NOMO-1 treated with dmso at 0.1 percent for 144 hours (cell line): ENCODE data around the gene BRINP1.
"Not testable (repeated sequence)": the region's sequence is repeated elsewhere in the genome, so short reads cannot be mapped to it uniquely, and the experiment has no call there.

Experiments
- DNase-seq: peaks from one replicate; lab custom pipeline; 2025; ENCODE audit not compliant: unreplicated experiment; lab: John Stamatoyannopoulos, UW

The BRINP1 gene

GRCh38 chr9:119215651-119216050, 153.6 kb downstream of the BRINP1 start:
- DNase-seq: no peak

DNA sequence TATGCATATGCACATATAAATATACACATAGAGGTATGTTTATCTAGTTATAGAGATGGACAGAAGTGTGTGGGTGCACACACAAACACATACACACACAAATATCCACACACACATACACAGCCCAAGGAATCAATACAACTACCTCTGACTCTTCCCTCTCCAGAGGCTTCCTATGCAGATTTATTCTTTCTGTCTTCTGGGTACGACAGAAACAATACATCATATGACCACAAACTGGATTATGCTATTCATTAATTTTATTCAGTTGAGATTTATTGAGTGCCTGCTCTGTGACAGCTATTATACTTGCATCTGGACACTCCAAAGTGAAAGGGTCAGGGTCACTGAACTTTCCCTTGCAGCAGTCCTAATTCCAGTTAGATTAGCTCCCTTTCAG, 155.8 kb downstream of the BRINP1 start:
- DNase-seq: no peak

DNA sequence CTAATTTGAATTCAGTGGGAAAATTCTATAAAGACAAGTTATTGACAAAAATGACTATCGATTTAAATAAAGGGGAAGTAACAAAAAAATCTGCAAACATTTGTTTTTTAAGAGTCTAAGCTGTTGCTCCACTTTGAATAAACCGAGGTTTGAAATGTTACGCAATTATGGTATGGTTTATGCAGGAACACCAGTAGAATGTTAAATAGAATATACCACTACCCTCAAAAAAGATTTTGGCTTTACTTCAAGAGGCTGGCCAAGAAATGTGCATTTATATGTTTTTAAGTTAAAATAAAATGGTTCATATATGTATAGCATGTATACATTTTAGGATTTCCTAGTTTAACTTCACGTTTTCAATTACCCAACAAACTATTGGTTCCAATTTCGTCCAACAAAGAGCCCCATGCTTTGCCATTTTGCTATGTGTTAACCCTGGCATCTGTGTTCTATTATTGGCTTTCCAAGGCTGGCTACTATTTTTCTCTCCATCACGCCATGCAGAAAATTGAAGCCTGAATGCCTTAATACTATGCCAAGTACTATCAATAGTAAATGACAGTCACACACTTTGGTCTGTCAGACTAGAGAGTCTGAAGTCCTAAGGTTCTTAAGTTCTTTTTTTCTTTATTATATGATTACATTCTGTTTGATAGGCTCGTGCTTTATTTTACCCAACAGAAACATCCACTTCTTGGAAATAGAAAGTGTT, 171.2 kb downstream of the BRINP1 start:
- no peak for DNase-seq

- DNase-seq: no peak
These were observed 173.7 kb downstream of the BRINP1 start for GRCh38 chr9:119195521-119195920.

DNA sequence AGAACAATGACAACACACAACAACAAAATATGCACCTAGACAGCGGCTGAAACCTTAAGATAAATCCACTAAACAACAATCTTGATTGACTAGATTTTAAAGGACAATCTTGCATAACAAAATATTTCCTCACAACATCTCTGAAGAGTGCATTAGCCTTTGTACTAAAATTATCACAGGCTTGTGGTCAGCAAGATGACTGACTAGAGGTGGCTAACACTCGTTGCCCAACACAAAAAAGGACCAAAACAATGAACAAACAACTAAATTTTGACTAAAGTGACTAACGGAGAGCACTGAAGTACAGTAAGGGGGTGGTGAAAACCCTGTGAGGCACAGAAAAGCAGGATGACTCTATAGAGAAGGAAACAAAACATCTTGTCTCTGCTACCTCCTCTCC, 183.9 kb downstream of the BRINP1 start:
- DNase-seq: no peak

DNA sequence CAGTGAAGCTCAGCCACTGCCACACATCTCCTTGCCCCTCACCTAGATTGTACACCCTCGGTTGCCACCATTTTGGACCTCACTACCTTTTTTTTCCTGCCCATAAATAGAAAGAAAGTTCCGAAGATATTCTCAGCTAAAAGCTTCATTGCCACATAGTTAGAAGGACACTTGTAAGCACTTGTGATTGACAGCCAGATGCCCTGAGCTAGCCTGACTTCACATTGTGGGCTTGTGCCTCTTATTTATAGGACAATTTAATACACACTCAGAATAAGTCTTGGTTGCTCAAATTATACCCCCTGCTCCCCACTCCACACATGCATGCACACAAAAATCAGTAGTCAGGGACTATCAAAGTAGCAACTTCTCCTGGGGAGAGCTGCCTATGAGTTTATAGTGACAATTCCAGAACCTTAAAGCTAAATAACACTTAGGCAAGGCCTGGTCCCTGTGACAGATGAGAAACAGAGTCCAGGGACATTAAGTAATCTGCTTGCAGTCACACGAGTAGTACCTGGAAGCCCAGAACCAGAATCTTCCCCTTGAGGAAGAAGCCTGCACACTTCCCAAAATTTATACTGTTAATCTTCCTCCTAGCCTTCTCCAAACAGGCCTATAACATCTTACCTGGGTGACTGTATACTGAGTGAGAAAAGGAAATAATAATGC, 184.8 kb downstream of the BRINP1 start:
- DNase-seq: no peak

DNA sequence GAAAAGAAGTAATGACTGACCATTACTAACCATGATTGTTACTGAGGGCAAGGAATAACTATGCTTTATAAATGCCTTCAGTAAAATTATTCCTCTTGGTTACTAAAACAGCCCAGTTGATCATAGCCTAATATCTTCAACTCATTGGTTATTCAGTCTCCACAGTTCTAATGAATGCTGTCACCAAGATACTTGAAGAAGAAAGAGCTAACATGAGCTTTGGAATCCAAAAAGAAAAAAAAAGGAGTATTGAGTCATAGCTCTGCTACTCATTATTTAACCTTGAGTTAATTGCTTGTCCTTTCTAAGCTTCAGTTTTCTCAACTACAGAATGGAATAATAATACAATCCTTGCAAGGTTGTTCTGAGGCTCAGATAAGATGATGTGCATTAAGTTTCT, 187.7 kb downstream of the BRINP1 start:
- DNase-seq: no peak

GRCh38 chr9:119180897-119181296, 188.3 kb downstream of the BRINP1 start:
- DNase-seq: no peak

DNA sequence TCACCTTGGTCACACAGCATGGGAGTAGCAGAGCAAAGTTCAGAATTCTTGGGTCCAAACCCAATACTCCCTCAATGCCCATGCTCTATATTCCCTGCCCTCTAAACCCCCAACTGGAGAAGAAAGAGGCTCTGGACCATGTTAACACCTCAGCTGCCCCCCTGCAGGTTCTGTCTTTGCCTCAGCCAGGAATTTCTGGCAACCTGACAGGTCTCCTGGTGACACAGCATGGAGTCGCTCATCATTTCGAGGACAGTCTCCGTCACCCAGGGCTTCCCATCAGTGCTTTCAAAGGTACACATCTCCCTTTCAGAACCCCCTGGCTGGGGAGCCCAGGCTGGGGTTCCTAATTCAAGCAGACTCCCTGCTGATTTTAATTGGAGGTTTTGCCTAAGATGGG, 189.5 kb downstream of the BRINP1 start:
- DNase-seq: no peak

- no peak for DNase-seq
These were observed 192.0 kb downstream of the BRINP1 start for GRCh38 chr9:119177196-119177595.

DNA sequence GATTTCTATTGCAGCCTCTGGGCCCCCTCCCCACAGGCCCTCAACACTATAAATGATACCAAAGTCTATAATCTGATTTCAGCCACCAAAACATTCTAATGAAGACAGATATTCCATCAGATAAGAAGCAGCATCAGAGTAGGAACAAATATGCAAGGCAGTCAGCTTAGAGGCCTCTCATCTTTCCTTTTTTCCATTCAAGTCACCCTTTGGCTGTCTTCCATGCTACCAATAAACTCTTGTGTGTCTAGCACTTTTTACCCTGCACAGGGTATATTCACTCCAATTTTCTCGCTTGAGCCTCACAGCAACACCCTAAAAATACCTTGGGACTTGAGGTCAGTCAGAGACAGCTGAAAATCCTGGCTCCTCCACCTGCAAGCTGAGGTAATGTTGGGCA, 193.7 kb downstream of the BRINP1 start:
- no peak for DNase-seq

DNA sequence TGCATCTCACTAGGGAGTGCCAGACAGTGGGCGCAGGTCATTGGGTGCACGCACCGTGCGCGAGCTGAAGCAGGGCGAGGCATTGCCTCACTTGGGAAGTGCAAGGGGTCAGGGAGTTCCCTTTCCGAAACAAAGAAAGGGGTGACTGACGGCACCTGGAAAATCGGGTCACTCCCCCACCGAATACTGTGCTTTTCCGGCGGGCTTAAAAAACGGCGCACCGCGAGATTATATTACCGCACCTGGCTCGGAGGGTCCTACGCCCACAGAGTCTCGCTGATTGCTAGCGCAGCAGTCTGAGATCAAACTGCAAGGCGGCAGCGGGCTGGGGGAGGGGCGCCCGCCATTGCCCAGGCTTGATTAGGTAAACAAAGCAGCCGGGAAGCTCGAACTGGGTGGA, 200.0 kb downstream of the BRINP1 start:
- not testable (repeated sequence) for DNase-seq

DNA sequence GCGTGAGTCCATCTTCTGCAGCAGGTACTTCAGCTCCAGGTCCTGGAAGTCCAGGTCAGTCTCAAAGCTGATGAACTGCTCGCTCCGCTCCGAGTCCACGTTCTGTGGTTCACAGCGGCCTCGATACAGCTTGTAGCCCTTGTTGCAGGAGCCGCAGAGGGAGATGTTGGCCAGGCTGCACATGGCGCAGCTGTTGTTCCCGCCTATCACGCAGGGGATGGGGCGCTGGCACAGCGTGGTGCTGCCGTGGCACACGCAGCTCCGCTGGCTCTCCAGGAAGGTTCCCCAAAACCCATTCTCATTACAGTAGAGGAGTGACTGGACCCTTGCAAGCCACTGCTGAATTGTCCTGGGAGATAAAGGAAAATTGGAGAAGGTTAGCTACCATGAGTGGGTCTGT, 201.4 kb downstream of the BRINP1 start:
- no peak for DNase-seq

GRCh38 chr9:119167267-119167666, 202.0 kb downstream of the BRINP1 start:
- no peak for DNase-seq

GRCh38 chr9:119166096-119166495, 203.1 kb downstream of the BRINP1 start:
- DNase-seq: no peak

DNA sequence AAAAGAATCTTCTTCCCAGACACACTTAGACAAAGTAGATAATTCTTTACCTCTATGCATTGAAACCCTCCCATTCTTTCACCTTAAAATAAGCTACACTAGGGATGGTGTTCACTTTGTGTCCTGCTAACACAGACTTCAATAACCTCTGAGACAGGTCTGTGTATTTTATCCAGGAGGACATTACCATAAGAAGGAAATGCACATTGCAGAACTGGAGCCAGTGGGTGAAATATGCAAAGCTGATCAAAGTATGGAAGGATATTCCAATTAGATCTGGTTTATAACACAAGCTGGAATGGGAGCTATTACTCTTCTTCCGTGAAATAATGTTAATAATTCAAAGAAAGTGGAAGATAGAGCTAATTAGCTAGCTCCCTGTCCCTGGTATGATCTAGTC, 204.1 kb downstream of the BRINP1 start:
- DNase-seq: no peak

DNA sequence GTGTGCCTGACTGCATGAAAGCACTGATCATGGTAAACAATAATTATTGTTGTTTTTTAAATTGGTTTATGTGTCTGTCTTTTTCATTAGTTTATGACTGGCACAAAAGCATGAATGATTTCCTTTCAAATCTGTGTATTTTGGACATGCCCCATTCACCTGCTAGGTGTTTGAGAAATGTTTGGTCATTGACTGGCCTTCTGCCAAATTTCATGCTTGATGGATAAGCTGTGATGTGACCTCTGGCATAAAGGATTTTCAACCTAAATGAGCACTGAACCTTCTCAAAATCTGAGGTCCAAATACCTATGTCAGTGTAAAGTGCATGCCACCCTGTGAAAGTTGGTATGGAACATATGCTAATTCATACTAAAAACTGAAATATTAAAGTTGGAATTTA, 204.5 kb downstream of the BRINP1 start:
- no peak for DNase-seq

- DNase-seq: no peak
These were observed 208.7 kb downstream of the BRINP1 start for GRCh38 chr9:119160551-119160950.

DNA sequence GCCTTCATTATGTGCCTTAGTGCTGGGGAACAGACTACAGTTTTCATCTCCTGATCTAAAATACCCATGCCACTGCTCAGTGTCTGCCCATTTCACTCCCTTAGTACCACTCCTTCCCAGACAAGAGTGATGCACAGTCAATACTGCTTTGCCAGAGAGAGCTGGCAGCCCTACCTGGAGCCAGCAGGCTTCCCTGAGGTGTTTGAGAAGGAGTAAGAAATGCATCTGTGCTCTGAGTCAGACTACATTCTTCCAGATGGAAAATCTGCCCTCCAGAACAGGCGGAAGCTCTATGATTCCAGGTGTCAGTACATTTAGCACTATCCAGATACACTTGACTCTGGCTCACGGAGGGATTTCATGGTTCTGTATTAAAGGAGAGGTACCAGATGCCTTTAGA, 209.8 kb downstream of the BRINP1 start:
- DNase-seq: no peak

- DNase-seq: no peak
These were observed 212.0 kb downstream of the BRINP1 start for GRCh38 chr9:119157196-119157595.

- no peak for DNase-seq
These were observed 212.9 kb downstream of the BRINP1 start for GRCh38 chr9:119156354-119156753.

GRCh38 chr9:119154527-119154926, 214.7 kb downstream of the BRINP1 start:
- no peak for DNase-seq

GRCh38 chr9:119153402-119153801, 215.8 kb downstream of the BRINP1 start:
- DNase-seq: no peak
